Esophagus (tissue), 2 donors: ENCODE measurements around the gene RET. TPM values are rescaled to one million over a fixed set of nuclear protein-coding genes. Genes with fewer than 3 reads are reported as not detected.

Experiments
- H3K27ac ChIP-seq, 2 donors: one replicate each; pipeline ENCODE4 v1.5.1; 2013; ENCODE audit warnings: low read depth in 2 of 2, mild to moderate bottlenecking in 2 of 2, inconsistent platforms in 1 of 2, low read length in 1 of 2, moderate library complexity in 1 of 2
- H3K27me3 ChIP-seq, 2 donors: one replicate each; pipeline ENCODE4 v1.6.1; 2013; ENCODE audit warnings: low read length in 2 of 2, control low read depth in 1 of 2, mild to moderate bottlenecking in 1 of 2; ENCODE audit not compliant: insufficient read depth in 2 of 2, control insufficient read depth in 1 of 2
- H3K36me3 ChIP-seq, 2 donors: one replicate each; pipeline ENCODE4 v1.6.1; 2013; ENCODE audit warnings: low read length in 1 of 2; ENCODE audit not compliant: control insufficient read depth in 2 of 2, insufficient read depth in 2 of 2
- H3K4me1 ChIP-seq, 2 donors: one replicate each; pipeline ENCODE4 v1.6.1; 2013; ENCODE audit warnings: low read length in 1 of 2; ENCODE audit not compliant: control insufficient read depth in 2 of 2, insufficient read depth in 2 of 2
- H3K4me3 ChIP-seq, 2 donors: one replicate each; pipeline ENCODE4 v1.5.1; 2013; ENCODE audit warnings: low read length in 2 of 2, mild to moderate bottlenecking in 2 of 2, low read depth in 1 of 2, moderate library complexity in 1 of 2
- H3K9me3 ChIP-seq, 2 donors: one replicate each; pipeline ENCODE4 v1.6.1; 2013; ENCODE audit warnings: mild to moderate bottlenecking in 2 of 2, low read depth in 1 of 2, low read length in 1 of 2, moderate library complexity in 1 of 2; ENCODE audit not compliant: control insufficient read depth in 2 of 2, insufficient read depth in 1 of 2
- WGBS, 2 donors: extraction: QIAGEN DNeasy Blood & Tissue Kit; methylation state at CpG; one replicate each; pipeline ENCODE4 v1.1.7; 2013; 5-methylcytosine and 5-hydroxymethylcytosine counted together
- polyA plus RNA-seq, 2 donors: library from polyadenylated mRNA; stranded (reverse); fragments of 200-250 nt; gene quantifications; one replicate each; pipeline ENCODE4 v1.2.3, GENCODE V29; 2013
- donor health status: healthy with polysubstance abuse.
- donor health status: Bipolar disorder and iron deficiency.

RET gene
- polyA plus RNA-seq = under 1 TPM; 0.07 to 0.10 TPM

DNA sequence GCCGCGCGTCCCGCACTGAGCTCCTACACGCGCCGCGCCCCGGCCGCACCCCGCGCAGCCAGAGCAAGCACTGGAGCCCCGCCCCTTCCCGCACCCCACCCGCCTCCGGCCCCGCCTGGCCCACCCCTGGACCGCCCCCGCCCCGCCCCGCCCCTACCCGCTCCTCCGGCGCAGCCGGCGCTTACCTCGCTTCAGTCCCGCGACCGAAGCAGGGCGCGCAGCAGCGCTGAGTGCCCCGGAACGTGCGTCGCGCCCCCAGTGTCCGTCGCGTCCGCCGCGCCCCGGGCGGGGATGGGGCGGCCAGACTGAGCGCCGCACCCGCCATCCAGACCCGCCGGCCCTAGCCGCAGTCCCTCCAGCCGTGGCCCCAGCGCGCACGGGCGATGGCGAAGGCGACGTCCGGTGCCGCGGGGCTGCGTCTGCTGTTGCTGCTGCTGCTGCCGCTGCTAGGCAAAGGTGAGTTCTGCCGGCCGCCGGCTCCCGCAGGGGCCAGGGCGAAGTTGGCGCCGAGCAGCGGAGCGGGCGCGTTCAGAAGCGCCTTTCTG, at the start of gene RET:
Gene RET (plus strand): TSS at position 194 of the 545 bp plus-strand sequence. CDS start 190 bp downstream, at position 384.
- H3K4me3 ChIP-seq = peak within 1 kb of the TSS; percentile 38 to 44
- no peaks in the 10 kb centered on the region for H3K36me3 ChIP-seq
- peaks cover 2 to 4% of the 10 kb centered on the region in 2 donors for H3K27me3 ChIP-seq
- WGBS, 2 donors = 0 to 1% methylated on average over 49 to 78 of the region's 78 CpGs
- H3K9me3 ChIP-seq = peaks cover 0 to 2% of the 10 kb centered on the region in 2 donors
- no peak within 1 kb of the TSS for H3K27ac ChIP-seq
- H3K4me1 ChIP-seq = peaks cover 0 to 12% of the 10 kb centered on the region in 2 donors

DNA sequence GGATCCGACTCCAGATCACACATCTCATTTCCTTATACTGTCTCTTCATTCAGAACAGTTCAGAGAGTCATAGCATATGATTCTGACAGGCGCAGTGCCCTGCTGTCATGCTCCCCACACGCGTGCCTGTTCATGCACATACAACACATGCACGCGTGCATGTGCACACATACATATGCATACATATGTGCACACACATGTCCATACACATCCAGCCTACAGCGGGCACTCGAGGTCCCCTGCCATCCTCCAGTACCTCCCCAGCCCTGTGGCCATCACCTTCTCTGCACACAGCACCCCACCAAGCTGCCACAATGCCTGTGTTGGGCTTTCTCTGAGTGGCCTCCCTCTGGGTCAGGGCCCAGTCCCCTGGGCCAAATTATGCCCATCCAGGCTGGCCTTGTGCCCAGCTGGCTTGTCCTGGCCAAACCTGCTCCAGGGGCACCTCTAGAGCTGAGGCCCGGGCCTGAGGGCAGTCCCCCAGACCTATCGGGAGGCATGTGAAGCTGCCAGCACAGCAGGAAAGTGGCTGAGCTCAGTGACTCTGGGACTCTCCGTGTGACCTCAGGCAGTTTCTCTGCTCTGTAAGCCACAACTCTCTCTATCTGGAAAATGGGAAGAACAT, 49.4 kb upstream of the RET start:
- Histone ChIP-seq H3K4me3 (no peak overlapping the region), H3K4me1 (no peaks in the 10 kb centered on the region), H3K36me3 (no peaks in the 10 kb centered on the region), H3K27ac (no peak overlapping the region), H3K27me3 (no peaks in the 10 kb centered on the region), H3K9me3 (no peaks in the 10 kb centered on the region)
- 84 to 89% methylated on average over 11 of the region's 11 CpGs for WGBS, 2 donors

DNA sequence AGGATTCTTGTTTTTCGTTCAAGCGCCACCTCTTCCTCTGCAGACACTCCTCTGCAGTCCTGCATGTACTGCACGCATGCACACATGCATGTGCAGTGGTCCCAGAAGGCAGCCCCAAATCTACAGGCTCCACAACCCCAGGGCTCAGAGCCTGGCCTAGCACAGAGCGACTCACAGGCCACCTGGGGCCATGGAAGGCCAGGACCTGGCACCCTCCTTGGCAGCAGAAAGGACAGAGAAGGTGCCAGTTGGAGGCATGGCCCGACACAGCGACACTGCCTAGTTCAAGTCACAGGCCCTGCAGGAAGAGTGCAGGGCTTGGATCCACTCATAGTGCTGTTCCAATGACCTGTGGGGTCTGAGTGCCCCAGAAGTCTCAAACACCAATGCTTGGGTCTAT, 48.7 kb upstream of the RET start:
- no peaks in the 10 kb centered on the region for H3K36me3 ChIP-seq
- 89 to 96% methylated on average over 6 of the region's 6 CpGs for WGBS, 2 donors

DNA sequence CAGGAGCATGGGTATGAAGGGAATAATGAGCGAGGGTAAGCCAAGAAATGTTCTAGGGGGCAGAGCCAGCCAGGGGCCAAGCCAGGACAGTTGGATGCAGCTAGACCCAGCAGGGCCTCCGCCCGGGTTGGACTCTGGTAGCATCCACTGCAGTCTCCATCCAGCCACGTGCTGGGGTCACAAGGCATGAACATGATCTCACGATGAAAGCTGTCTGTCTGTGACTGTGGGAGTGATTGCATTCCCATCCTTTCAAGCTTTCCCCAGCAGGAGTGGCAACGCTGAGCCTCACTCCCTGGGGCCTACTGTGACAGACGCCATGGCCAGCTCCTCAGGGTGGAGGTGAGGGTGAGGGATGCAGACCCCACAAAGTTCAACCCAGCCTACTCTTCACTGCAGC, 47.8 kb upstream of the RET start:
- Histone ChIP-seq H3K36me3 (no peaks in the 10 kb centered on the region), H3K27me3 (no peaks in the 10 kb centered on the region), H3K27ac (no peak overlapping the region), H3K9me3 (no peaks in the 10 kb centered on the region), H3K4me1 (no peaks in the 10 kb centered on the region), H3K4me3 (no peak overlapping the region)
- 78 to 85% methylated on average over 7 of the region's 7 CpGs for WGBS, 2 donors

More for the DNA sequence above, 48.7 kb upstream of the RET start:
- H3K4me3 ChIP-seq = no peak overlapping the region
- H3K27me3 ChIP-seq = no peaks in the 10 kb centered on the region
- no peak overlapping the region for H3K27ac ChIP-seq
- no peaks in the 10 kb centered on the region for H3K4me1 ChIP-seq
- no peaks in the 10 kb centered on the region for H3K9me3 ChIP-seq

DNA sequence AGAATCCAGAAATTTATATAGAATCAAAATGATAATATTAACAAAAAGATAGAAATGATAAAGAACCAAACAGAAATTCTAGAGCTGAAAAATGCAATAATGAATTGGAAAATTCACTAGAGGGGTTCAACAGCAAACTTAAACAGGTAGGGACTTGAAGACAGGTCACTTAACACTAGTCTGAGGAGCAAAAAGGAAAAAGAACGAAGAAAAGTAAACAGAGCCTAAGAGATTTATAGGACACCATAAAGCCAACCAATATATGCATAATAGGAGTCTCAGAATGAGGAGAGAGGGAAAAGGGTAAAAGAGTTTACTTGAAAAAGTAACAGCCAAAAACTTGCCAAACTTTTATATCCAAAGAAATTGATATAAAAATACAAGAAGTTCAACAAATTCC, 44.3 kb upstream of the RET start:
- Histone ChIP-seq H3K4me3 (no peak overlapping the region), H3K4me1 (no peaks in the 10 kb centered on the region), H3K36me3 (no peaks in the 10 kb centered on the region), H3K9me3 (no peaks in the 10 kb centered on the region), H3K27ac (no peak overlapping the region), H3K27me3 (no peaks in the 10 kb centered on the region)
- 79 to 82% methylated on average over 1 of the region's 1 CpG for WGBS, 2 donors

DNA sequence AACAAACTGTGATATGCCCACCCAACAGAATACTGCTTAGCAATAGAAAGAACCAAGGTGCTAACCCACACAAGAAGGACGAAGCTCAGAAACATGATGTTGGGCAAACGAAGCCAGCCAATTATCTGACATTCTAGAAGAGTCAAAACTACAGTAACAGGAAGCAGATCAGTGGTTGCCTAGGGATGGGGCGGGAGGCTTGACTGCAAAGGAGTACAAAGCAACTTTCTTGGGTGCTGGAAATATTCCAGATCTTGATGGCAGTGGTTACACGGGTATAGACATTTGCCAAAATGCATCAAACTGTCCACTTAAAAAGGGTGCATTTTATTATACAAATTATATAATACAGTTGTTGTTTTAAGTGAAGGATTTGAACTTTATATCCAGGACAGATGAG, 41.1 kb upstream of the RET start:
- H3K4me1 ChIP-seq = no peaks in the 10 kb centered on the region
- 43 to 48% methylated on average over 4 of the region's 4 CpGs for WGBS, 2 donors
- no peaks in the 10 kb centered on the region for H3K9me3 ChIP-seq
- H3K4me3 ChIP-seq = no peak overlapping the region
- H3K36me3 ChIP-seq = no peaks in the 10 kb centered on the region
- no peaks in the 10 kb centered on the region for H3K27me3 ChIP-seq
- no peak overlapping the region for H3K27ac ChIP-seq

DNA sequence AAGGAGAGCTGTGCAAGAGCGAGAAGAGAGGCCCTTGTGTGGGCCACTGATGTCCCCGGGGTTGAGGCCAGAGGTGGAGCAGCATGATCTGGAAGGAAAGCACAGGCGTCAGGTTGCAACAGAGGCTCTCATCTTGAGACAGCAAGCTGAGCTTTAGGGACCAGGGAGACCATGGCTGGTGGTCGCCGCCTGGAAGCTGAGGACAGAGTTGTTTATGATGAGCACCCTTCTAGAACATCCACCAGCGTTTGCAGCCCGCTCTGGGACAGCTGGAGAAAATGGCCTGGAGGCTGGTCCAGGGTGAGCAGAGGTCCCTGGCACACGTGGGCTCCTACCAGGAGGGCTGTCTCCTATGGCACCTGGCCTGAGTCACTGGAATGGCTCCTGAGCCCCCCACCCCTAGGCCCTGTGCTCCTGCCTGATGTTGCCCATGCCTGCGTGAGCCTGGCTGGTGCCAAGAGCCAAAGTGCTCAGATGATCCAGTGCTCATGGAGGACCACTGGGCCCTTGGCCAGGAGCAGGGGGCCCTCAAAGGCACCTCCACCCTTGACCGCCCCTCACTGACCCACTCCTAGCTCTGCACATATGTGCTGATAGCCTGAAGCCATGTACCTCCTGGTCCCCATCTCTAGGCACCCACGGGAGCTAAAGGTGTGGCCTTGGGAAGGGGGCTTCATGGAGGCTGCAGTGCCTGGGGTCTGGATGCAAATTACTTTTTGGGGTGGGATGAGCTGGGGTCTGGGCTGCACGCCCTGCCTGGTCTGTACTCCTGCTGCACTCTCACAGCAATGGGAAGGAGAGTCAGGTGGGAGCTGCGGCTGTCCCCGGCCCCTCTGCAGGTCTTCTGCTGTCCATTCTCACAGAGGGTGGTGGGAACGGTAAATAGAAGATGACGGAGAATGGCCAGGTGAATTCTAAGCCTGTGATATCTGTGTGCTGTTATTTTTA, 40.1 kb upstream of the RET start:
- Histone ChIP-seq H3K4me1 (no peaks in the 10 kb centered on the region), H3K4me3 (no peak overlapping the region), H3K27ac (no peak overlapping the region), H3K36me3 (no peaks in the 10 kb centered on the region), H3K9me3 (no peaks in the 10 kb centered on the region), H3K27me3 (no peaks in the 10 kb centered on the region)
- 81 to 85% methylated on average over 16 of the region's 16 CpGs for WGBS, 2 donors

DNA sequence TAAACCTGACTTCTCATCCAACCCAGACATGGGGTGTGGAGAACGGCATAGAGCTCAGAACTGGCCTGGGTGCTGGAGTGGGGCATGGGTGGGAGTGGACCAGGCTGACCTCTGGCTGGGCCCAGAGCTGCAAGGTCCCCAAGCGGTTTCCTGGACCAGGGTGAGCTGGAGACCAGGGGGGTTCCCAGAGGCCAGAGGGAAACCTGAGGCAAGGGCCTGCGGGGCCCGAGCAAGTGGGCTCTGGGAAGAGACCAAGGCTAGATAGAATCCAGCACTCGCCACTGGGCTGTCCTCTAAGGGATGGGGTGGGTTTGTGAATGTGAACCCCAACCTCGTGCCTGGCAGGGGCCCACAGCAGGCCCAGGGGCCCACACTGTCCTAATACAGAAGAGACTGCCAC, 39.4 kb upstream of the RET start:
- Histone ChIP-seq H3K27me3 (no peaks in the 10 kb centered on the region), H3K36me3 (no peaks in the 10 kb centered on the region), H3K9me3 (no peaks in the 10 kb centered on the region), H3K4me1 (no peaks in the 10 kb centered on the region), H3K4me3 (no peak overlapping the region), H3K27ac (no peak overlapping the region)
- 78 to 92% methylated on average over 6 of the region's 6 CpGs for WGBS, 2 donors

DNA sequence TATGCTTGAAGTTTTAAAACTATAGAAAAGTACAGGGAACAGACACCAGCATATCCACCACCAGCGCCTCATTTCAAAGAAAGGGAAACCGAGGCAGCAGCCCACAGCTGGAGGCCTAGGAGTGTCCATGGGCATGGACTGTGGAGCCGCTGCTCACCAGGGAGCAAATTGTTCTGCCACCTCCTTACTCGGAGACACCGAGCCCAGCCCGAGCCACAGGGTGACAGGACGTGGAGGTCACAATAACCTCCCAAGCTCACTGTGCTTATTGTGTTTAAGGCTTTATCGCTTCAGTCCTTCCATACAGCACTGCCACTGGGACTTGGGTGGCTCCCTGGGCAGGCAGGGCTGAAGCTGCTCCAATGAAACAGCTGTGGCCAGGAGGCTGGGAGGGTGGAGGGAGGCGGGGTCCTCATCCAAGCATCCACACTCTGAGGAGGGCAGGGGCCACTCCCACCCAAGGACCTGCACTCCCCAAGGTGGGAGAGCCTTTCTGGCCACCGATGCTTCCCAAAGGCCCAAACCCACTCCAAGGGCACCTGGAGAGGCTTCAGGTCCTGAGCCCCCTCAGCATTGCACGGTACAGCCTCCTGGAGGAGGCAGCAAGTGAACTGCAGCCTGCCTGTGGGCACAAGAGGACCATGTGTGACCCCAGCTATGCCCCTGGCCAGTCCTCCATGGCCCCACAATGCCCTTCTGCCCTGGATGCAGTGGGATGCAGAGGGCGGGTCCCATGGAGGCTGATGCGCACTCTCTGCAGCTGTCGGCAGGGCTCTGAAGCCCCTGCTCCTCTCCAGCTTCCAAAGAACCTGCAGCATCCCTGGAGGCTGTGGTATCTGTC, 38.7 kb upstream of the RET start:
- no peaks in the 10 kb centered on the region for H3K36me3 ChIP-seq
- no peaks in the 10 kb centered on the region for H3K4me1 ChIP-seq
- H3K27ac ChIP-seq = no peak overlapping the region
- H3K27me3 ChIP-seq = no peaks in the 10 kb centered on the region
- WGBS, 2 donors = 86% methylated on average over 14 of the region's 14 CpGs
- H3K4me3 ChIP-seq = no peak overlapping the region
- no peaks in the 10 kb centered on the region for H3K9me3 ChIP-seq
